GM19328 (cell line): Measurements from ENCODE around the gene ITIH5.

Experiments used
- ATAC-seq: cut with Tn5 transposase; IDR thresholded peaks from one replicate; pipeline ENCODE4 v1.9.1; 2021; ENCODE audit warnings: mild to moderate bottlenecking, moderate library complexity; ENCODE audit not compliant: unreplicated experiment

ITIH5 gene

GRCh38 chr10:7635408-7636125, 31.2 kb downstream of the ITIH5 start:
- no peak for ATAC-seq

- ATAC-seq = no peak
Measured at GRCh38 chr10:7634142-7634894, 32.4 kb downstream of the ITIH5 start.

- no peak for ATAC-seq
Measured at GRCh38 chr10:7626283-7626682, 40.5 kb downstream of the ITIH5 start.

GRCh38 chr10:7625836-7626235, 40.9 kb downstream of the ITIH5 start:
- ATAC-seq = no peak

- ATAC-seq = no peak
Measured at GRCh38 chr10:7625009-7625408, 41.8 kb downstream of the ITIH5 start.

- ATAC-seq = no peak
Measured at GRCh38 chr10:7622969-7623368, 43.8 kb downstream of the ITIH5 start.

GRCh38 chr10:7618461-7618860, 48.3 kb downstream of the ITIH5 start:
- no peak for ATAC-seq

GRCh38 chr10:7611909-7612308, 54.9 kb downstream of the ITIH5 start:
- no peak for ATAC-seq

- ATAC-seq = no peak
Measured at GRCh38 chr10:7610651-7611389, 55.9 kb downstream of the ITIH5 start.

GRCh38 chr10:7610026-7610425, 56.7 kb downstream of the ITIH5 start:
- no peak for ATAC-seq

DNA sequence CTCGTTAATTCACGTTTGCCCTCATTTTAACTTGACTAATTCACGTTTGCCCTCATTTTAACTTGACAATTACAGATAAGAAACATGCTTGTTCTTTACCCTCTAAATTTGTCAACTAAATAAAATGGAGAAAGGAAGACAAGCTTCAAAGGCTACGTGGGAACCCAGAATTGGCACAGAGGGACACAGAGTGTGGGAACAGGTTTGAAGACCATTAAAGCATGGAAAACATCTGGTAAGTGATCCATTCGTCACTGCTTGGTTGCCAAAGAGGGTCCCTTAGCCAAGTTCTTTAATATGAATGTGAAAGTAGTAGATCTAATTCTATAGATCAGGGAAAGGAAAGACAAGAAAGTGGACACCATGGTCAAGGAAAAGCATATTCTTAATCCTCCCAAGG, 57.2 kb downstream of the ITIH5 start:
- no peak for ATAC-seq

GRCh38 chr10:7608001-7608400, 58.8 kb downstream of the ITIH5 start:
- ATAC-seq = no peak

GRCh38 chr10:7606951-7607404, 59.8 kb downstream of the ITIH5 start:
- ATAC-seq = no peak

- ATAC-seq = no peak
Measured at GRCh38 chr10:7605565-7606295, 61.0 kb downstream of the ITIH5 start.

DNA sequence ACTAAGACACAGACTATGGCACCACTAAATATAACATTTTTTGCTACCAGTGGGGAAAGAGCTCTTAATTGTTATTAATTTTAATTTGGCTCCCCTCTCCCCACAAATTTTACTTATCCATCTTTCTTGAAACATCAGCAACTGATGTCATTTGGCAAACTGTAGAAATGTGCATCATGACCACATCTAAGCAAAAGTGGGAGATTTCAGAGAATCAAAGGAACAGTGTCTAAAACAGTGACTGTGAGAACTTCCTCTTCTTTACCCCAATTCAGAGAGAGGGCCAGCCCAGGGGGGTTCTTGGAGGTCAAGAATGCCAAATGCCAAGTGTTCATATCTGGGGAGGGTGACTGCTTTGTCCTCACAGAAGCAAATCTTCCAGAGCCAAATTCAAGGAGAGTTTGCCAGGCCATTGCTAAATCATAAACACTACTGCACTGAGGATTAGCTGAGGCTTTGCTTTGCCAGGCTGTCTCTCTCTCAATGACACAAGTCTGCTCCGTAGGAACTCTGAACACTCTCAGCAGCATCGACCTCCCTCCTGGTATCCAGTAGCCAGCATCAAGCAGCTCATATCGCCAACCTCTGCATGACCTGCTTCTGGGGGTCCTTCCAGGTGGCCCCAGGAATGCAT, 65.6 kb downstream of the ITIH5 start:
- ATAC-seq = no peak

GRCh38 chr10:7598771-7599170, 68.0 kb downstream of the ITIH5 start:
- ATAC-seq = no peak

GRCh38 chr10:7596356-7596755, 70.4 kb downstream of the ITIH5 start:
- ATAC-seq = no peak

DNA sequence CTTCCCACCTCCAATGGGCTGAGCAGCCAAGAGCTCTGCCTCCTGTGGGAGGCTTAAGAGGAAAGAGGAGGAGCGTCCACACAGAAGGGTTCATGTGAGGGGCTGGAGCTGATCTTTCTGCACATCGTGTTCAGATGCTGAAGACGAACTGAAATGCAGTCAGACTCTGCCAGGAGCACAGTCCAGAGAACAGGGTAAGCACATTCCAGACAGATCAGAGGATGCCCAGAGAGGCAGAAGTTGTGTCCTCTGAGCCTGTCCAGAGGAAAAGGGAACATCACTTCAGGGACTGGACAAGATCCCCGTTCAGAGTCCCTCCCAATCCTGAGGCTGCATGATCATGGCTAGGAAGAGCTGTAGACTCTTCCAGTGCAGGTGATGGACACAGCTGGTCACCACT, 72.9 kb downstream of the ITIH5 start:
- ATAC-seq = no peak

GRCh38 chr10:7593063-7593462, 73.7 kb downstream of the ITIH5 start:
- ATAC-seq = no peak

DNA sequence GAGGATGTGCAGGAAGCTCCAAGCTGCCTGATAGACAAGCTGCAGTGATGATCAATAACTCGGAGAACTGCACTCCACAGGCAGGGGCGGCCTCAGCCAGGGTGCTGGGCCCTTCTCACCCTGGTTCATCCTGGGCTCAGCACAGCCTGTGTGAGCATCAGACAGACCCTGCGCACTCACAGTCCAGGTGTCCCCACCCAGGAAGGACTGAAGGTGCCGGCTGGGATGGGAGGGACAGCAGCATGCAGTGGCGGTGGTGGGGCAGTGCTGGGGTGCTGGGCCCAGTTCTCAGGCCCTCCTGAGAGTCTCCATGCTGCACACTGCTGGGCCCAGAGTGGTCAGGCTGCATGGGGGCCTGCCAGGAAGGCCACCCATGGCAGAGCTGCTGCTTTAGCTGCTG, 74.1 kb downstream of the ITIH5 start:
- ATAC-seq = no peak

DNA sequence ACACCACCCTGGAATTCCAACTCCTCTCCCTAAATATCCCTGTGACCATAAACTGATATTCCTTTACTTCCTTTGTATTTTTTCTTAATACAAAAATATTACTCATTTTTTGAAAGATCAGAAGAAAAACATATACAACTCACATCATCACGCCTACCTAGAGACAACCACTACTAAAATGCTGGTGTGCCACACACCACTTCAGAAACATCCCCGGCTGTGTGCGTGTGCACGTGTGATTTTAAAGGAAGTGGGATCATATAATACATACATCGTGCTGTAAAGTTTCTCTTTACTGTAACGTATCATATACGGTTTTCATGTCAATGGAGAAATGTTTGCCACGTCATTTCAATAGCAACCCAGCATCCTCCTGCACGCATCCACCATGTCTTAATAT, 76.5 kb downstream of the ITIH5 start:
- no peak for ATAC-seq
